Hepatocyte (in vitro differentiated cells): Measurements from ENCODE around the gene IPMK. TPM values are rescaled to one million over a fixed set of nuclear protein-coding genes. Genes with fewer than 3 reads are reported as not detected.

ENCODE experiments used
- DNase-seq: peaks from one replicate; pipeline ENCODE4 v3.0.0-alpha.2; 2016; ENCODE audit warnings: low spot score
- H2AFZ ChIP-seq: fragments of 200-600 bp; sonication (generic); 2 replicates; pipeline ENCODE4 v1.6.0; 2016; ENCODE audit warnings: antibody characterized with exemption, mild to moderate bottlenecking
- H3K27ac ChIP-seq: fragments of 200-600 bp; sonication (generic); 2 replicates; pipeline ENCODE4 v1.5.1; 2016; ENCODE audit warnings: mild to moderate bottlenecking
- H3K27me3 ChIP-seq: fragments of 200-600 bp; sonication (generic); 2 replicates; pipeline ENCODE4 v1.6.1; 2016
- H3K36me3 ChIP-seq: fragments of 200-600 bp; sonication (generic); replicated peaks from 2 replicates; pipeline ENCODE4 v1.5.1; 2016; ENCODE audit warnings: low read depth; ENCODE audit not compliant: insufficient read depth
- H3K4me1 ChIP-seq: fragments of 200-600 bp; sonication (generic); 2 replicates; pipeline ENCODE4 v1.5.1; 2016; ENCODE audit warnings: mild to moderate bottlenecking, moderate library complexity; ENCODE audit not compliant: insufficient read depth
- H3K4me2 ChIP-seq: fragments of 200-600 bp; sonication (generic); 2 replicates; pipeline ENCODE4 v1.6.0; 2016
- H3K4me3 ChIP-seq: fragments of 200-600 bp; sonication (generic); 2 replicates; pipeline ENCODE4 v1.5.1; 2016; ENCODE audit warnings: mild to moderate bottlenecking
- H3K79me2 ChIP-seq: fragments of 200-600 bp; sonication (generic); 2 replicates; pipeline ENCODE4 v1.6.0; 2017; ENCODE audit warnings: mild to moderate bottlenecking
- H3K9me2 ChIP-seq: fragments of 200-600 bp; sonication (generic); replicated peaks from 2 replicates; pipeline ENCODE4 v1.6.0; 2017; ENCODE audit warnings: mild to moderate bottlenecking; ENCODE audit not compliant: insufficient read depth
- H3K9me3 ChIP-seq: fragments of 200-600 bp; sonication (generic); 2 replicates; pipeline ENCODE4 v1.5.1; 2016; ENCODE audit warnings: low read depth, mild to moderate bottlenecking
- H4K20me1 ChIP-seq: fragments of 200-600 bp; sonication (generic); 2 replicates; pipeline ENCODE4 v1.6.0; 2016; ENCODE audit warnings: mild to moderate bottlenecking; ENCODE audit not compliant: insufficient read depth, poor library complexity, severe bottlenecking
- CTCF ChIP-seq: fragments of 200-600 bp; sonication (generic); IDR thresholded peaks from 2 replicates; pipeline ENCODE4 v1.5.1; 2016; ENCODE audit warnings: antibody characterized with exemption, mild to moderate bottlenecking; ENCODE audit not compliant: poor library complexity
- EZH2 ChIP-seq: fragments of 200-600 bp; sonication (generic); IDR thresholded peaks from 2 replicates; pipeline ENCODE4 v1.6.1; 2016; ENCODE audit warnings: antibody characterized with exemption, mild to moderate bottlenecking, borderline replicate concordance
- EZH2phosphoT487 ChIP-seq: fragments of 200-600 bp; sonication (generic); IDR thresholded peaks from one replicate; pipeline ENCODE4 v1.6.1; 2018; ENCODE audit warnings: antibody characterized with exemption, mild to moderate bottlenecking, low read depth, moderate library complexity; ENCODE audit not compliant: unreplicated experiment, severe bottlenecking
- WGBS: methylation state at CpG from one replicate; pipeline ENCODE4 v1.1.6; 2016; ENCODE audit warnings: low lambda C conversion rate; ENCODE audit errors: missing lambda C conversion rate; 5-methylcytosine and 5-hydroxymethylcytosine counted together
- polyA plus RNA-seq: library from polyadenylated mRNA; unstranded; fragments of >200 nt; fragmentation: Nextera tagmentation; extraction: Ambion mirVana; gene quantifications from 2 replicates; pipeline ENCODE4 v1.2.1, GENCODE V29; 2016
- total RNA-seq: library from RNA; depleted of rRNA; stranded (reverse); fragments of >200 nt; gene quantifications from 2 replicates; pipeline ENCODE4 v1.2.3, GENCODE V29; 2014

Gene IPMK
- total and polyA plus RNA-seq, 2 experiments from 2014 or later, result 2.9 to 17.5 TPM

GRCh38 chr10:58266826-58267712, 625 bp downstream of the IPMK start:
- no peaks in the 10 kb centered on the region for H4K20me1 ChIP-seq
- no peaks in the 10 kb centered on the region for H3K27me3 ChIP-seq
- no peaks in the 10 kb centered on the region for H3K36me3 ChIP-seq
- H3K4me3 ChIP-seq, result peak overlapping the region; percentile 50
- TF ChIP-seq CTCF, result no peak
- no peak for TF ChIP-seq EZH2phosphoT487
- TF ChIP-seq EZH2, result no peak
- H3K79me2 ChIP-seq, result peaks cover 62% of the 10 kb centered on the region
- H3K27ac ChIP-seq, result peak overlapping the region; percentile 94
- WGBS, result under 1% methylated on average over 39 of the region's 53 CpGs
- no peaks in the 10 kb centered on the region for H3K9me3 ChIP-seq
- H3K9me2 ChIP-seq, result no peaks in the 10 kb centered on the region
- H3K4me2 ChIP-seq, result peak overlapping the region; percentile 87
- H2AFZ ChIP-seq, result peak overlapping the region; percentile 51
- DNase-seq, result peak; percentile 53
- peaks cover 7% of the 10 kb centered on the region for H3K4me1 ChIP-seq

- Histone ChIP-seq H3K36me3 (no peaks in the 10 kb centered on the region), H3K9me2 (no peaks in the 10 kb centered on the region), H3K79me2 (peaks cover 61% of the 10 kb centered on the region), H3K27me3 (no peaks in the 10 kb centered on the region), H3K4me2 (peak overlapping the region; percentile 87), H3K27ac (peak overlapping the region; percentile 94), H2AFZ (peak overlapping the region; percentile 12), H3K4me1 (peaks cover 7% of the 10 kb centered on the region), H3K4me3 (peak overlapping the region; percentile 50), H3K9me3 (no peaks in the 10 kb centered on the region), H4K20me1 (no peaks in the 10 kb centered on the region)
- WGBS, result 5% methylated on average over 14 of the region's 14 CpGs
- peak; percentile 55 for DNase-seq
- TF ChIP-seq EZH2, result no peak
- TF ChIP-seq EZH2phosphoT487, result no peak
- no peak for TF ChIP-seq CTCF
Observed at GRCh38 chr10:58266003-58266825, 1.5 kb downstream of the IPMK start.

- H3K9me2 ChIP-seq, result no peaks in the 10 kb centered on the region
- peak overlapping the region; percentile 87 for H3K4me2 ChIP-seq
- H3K4me1 ChIP-seq, result peaks cover 7% of the 10 kb centered on the region
- H3K4me3 ChIP-seq, result peak overlapping the region; percentile 50
- H3K27me3 ChIP-seq, result no peaks in the 10 kb centered on the region
- peaks cover 65% of the 10 kb centered on the region for H3K79me2 ChIP-seq
- WGBS, result 30% methylated on average over 1 of the region's 1 CpG
- no peaks in the 10 kb centered on the region for H3K9me3 ChIP-seq
- H2AFZ ChIP-seq, result no peak overlapping the region
- peak overlapping the region; percentile 94 for H3K27ac ChIP-seq
- H4K20me1 ChIP-seq, result no peaks in the 10 kb centered on the region
- H3K36me3 ChIP-seq, result no peaks in the 10 kb centered on the region
- DNase-seq, result no peak
- no peak for TF ChIP-seq CTCF
- no peak for TF ChIP-seq EZH2
- no peak for TF ChIP-seq EZH2phosphoT487
Observed at GRCh38 chr10:58265249-58265648, 2.4 kb downstream of the IPMK start.
